Right ventricle myocardium superior (tissue), 1 donor: Measurements from ENCODE around the gene CKAP5. TPM values are rescaled to one million over a fixed set of nuclear protein-coding genes. Genes with fewer than 3 reads are reported as not detected.

Source experiments
- ATAC-seq: fragments of 200-7000 bp; cut with Tn5 transposase; one replicate; pipeline ENCODE4 v1.9.1; 2020; ENCODE audit warnings: mild to moderate bottlenecking; ENCODE audit not compliant: poor library complexity
- DNase-seq: peaks from one replicate; pipeline ENCODE4 v3.0.0-alpha.2; 2020
- intact Hi-C: fragments of 100-400 bp; cut with DNase I; formaldehyde crosslinking; loops from one replicate; pipeline ENCODE4 v1.11.2; 2022
- total RNA-seq: library from RNA; stranded (reverse); fragmentation: NEBNext Ultra II Directional; extraction: Animal tissue kit (Norgen Biotek cat#: 25700); gene quantifications from one replicate; pipeline ENCODE4 v1.2.1, GENCODE V29; 2021
- donor health status: DM: no; HTN: yes; CAD: no; lungs with severe emphysema.

Gene CKAP5
- total RNA-seq, 1 donor from 2014 or later, result 69.4 TPM

- ATAC-seq (no peak), DNase-seq (no peak)
These were observed 108.4 kb downstream of the CKAP5 start for GRCh38 chr11:46737699-46738098.

GRCh38 chr11:46736615-46737014 lies 109.5 kb downstream of the CKAP5 start:
- DNase-seq, result no peak
- intact Hi-C loops, result no loop called here
- no peak for ATAC-seq

More at GRCh38 chr11:46737699-46738098, 108.4 kb downstream of the CKAP5 start:
- intact Hi-C loops, result no loop called here

- intact Hi-C loops, result no loop called here
- no peak for ATAC-seq
- DNase-seq, result no peak
These were observed 109.9 kb downstream of the CKAP5 start for GRCh38 chr11:46736146-46736545.

- no peak for DNase-seq
- intact Hi-C loops, result no loop called here
- ATAC-seq, result no peak
These were observed 112.8 kb downstream of the CKAP5 start for GRCh38 chr11:46733234-46733633.

GRCh38 chr11:46731545-46731944 lies 114.5 kb downstream of the CKAP5 start:
- no peak for DNase-seq
- intact Hi-C loops, result no loop called here
- ATAC-seq, result no peak

GRCh38 chr11:46729110-46730027 lies 116.7 kb downstream of the CKAP5 start:
- intact Hi-C loops, result no loop called here
- no peak for DNase-seq
- no peak for ATAC-seq

GRCh38 chr11:46728659-46729040 lies 117.4 kb downstream of the CKAP5 start:
- DNase-seq (no peak), ATAC-seq (no peak)
- intact Hi-C loops, result no loop called here

GRCh38 chr11:46727952-46728658 lies 118.0 kb downstream of the CKAP5 start:
- DNase-seq (no peak), ATAC-seq (no peak)
- intact Hi-C loops, result no loop called here

GRCh38 chr11:46726206-46726862 lies 119.7 kb downstream of the CKAP5 start:
- ATAC-seq, result no peak
- DNase-seq, result no peak
- intact Hi-C loops, result no loop called here

- ATAC-seq, result no peak
- intact Hi-C loops, result no loop called here
- no peak for DNase-seq
These were observed 120.5 kb downstream of the CKAP5 start for GRCh38 chr11:46725338-46726205.

GRCh38 chr11:46724088-46724487 lies 122.0 kb downstream of the CKAP5 start:
- no peak for DNase-seq
- intact Hi-C loops, result no loop called here
- ATAC-seq, result no peak

- ATAC-seq (no peak), DNase-seq (no peak)
- intact Hi-C loops, result no loop called here
These were observed 122.8 kb downstream of the CKAP5 start for GRCh38 chr11:46723359-46723680.

GRCh38 chr11:46722566-46723358 lies 123.3 kb downstream of the CKAP5 start:
- intact Hi-C loops, result no loop called here
- DNase-seq (no peak), ATAC-seq (no peak)

- DNase-seq (no peak), ATAC-seq (no peak)
- intact Hi-C loops, result no loop called here
These were observed 124.8 kb downstream of the CKAP5 start for GRCh38 chr11:46721286-46721685.

- DNase-seq (no peak), ATAC-seq (no peak)
- intact Hi-C loops, result no loop called here
These were observed 126.4 kb downstream of the CKAP5 start for GRCh38 chr11:46719543-46720218.

- ATAC-seq (peak; percentile 27), DNase-seq (no peak)
- intact Hi-C loops, result no loop called here
These were observed 127.0 kb downstream of the CKAP5 start, which contains the start of gene F2 for GRCh38 chr11:46719048-46719542. TSS of gene F2 (plus strand) at chr11:46719213. CDS start at chr11:46719236, 23 bp downstream.
